Measurements from ENCODE around the gene SPEM3.

Gene SPEM3

DNA sequence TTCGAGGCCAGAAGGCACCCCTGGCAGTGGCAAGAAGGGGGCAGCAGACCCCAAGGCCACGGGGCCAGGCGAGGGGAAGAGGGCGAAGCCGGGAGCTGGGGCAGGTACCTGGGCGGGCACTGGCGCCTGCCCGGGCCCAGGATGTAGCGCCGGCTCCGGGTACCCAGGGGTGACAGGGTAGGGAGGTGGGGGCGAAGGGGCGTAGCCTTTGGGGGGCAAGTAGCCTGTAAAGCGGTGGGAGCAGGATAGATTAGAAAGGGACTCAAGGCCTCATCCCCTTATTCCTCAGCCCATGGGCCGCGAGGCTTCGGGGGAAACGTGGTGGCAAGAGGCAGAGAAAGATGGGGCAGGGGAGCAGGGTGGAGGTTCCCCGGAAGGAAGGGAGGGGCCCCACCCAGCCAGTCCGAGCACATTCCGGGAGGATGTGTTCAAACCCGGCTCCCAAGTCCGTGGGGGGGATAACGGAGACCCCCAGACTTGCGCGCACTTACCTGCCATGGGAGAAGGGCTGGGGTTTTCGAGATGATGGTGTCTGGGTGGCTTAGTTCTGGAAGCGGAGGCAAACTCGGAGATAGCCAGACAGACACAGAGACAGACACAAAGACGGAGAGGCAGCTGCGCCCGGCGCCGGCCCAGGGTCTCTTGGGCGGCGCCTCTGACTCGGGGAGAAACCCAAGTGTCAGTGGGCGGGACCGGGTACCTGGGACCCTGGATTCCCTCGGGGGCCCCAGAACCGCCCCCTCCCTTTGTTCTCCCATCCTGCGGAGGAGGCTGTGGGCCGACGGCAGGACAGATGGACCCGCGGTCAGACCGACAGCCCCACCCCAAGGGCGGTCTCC, 34.8 kb upstream of the SPEM3 start:
- peak overlapping the region; percentile 77 for H3K4me3 ChIP-seq (ENCODE audit: low read depth, low read length)
- TF ChIP-seq, protein P1, sequence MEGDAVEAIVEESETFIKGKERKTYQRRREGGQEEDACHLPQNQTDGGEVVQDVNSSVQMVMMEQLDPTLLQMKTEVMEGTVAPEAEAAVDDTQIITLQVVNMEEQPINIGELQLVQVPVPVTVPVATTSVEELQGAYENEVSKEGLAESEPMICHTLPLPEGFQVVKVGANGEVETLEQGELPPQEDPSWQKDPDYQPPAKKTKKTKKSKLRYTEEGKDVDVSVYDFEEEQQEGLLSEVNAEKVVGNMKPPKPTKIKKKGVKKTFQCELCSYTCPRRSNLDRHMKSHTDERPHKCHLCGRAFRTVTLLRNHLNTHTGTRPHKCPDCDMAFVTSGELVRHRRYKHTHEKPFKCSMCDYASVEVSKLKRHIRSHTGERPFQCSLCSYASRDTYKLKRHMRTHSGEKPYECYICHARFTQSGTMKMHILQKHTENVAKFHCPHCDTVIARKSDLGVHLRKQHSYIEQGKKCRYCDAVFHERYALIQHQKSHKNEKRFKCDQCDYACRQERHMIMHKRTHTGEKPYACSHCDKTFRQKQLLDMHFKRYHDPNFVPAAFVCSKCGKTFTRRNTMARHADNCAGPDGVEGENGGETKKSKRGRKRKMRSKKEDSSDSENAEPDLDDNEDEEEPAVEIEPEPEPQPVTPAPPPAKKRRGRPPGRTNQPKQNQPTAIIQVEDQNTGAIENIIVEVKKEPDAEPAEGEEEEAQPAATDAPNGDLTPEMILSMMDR (IDR thresholded peaks at IDR 0.05; ENCODE audit: low read depth, low read length, missing control alignments) = no peak
- DNase-seq (ENCODE audit: low read depth) = no peak

DNA sequence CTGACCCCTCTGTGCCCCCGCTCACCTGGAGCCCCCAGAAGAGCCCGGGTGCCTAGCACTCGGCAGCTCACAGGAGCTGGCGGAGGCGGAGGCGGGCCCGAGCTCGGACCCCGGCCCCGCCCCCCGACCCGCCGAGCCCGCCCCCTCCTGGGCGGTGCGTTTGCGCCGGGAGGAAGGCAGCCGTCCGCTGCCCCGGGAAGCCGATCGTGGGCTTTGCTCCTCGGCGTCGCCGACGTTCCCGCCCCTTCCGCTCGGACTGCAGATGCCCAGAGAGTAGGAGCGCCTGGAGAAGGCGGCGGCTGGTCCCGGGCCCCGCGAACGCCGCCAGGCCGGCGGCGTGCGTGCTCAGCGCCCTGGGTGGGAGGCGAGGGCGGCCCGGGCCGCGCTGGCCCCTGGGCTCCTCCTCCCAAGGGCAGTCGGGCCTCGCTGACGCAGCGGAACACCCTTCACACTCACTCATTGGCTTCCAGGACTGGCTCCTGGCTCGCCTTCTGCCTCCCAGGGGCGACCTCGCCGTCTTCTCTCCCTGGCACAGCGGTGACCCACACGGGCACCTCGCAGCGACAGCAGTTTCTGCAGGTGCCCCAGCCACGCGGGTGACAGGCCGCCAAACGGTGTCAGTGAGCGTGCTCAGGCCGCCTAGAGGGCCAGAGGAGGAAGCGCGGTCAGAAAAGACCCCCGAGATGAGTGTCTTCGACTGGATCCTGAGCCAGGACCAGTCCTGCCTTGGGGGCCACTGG, 34.0 kb upstream of the SPEM3 start, which contains the start of gene PLSCR3:
Gene PLSCR3, minus strand, starts transcription at position 74 of the 740 bp plus-strand sequence. CDS start 415 bp downstream, outside the sequence.
- peak; percentile 40 for DNase-seq (ENCODE audit: low read depth)
- TF ChIP-seq, protein P1 (IDR thresholded peaks at IDR 0.05; ENCODE audit: low read depth, low read length, missing control alignments) = peak; percentile 59
- H3K4me3 ChIP-seq (ENCODE audit: low read depth, low read length) = peak within 1 kb of the TSS; percentile 77

DNA sequence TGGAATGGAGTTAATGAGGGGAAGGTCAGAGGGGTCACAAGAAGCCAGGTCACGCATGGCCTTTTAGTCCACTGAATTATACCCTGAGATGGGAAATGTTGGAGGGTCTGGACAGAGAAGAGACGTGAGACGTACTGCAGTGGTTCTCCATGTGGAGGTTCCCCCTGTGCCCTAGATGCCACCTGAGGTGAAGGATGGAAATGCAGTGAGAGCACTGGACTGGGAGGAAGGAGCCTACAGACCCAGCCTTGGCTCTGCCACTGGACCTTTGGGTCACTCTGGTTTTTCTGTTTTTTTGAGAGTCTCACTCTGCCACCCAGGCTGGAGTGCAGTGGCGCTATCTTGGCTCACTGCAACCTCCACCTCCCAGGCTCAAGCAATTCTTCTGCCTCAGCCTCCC, 32.5 kb upstream of the SPEM3 start:
- TF ChIP-seq, protein P1 (IDR thresholded peaks at IDR 0.05; ENCODE audit: low read depth, low read length, missing control alignments) = no peak
- H3K4me3 ChIP-seq (ENCODE audit: low read depth, low read length) = no peak overlapping the region
- no peak for DNase-seq (ENCODE audit: low read depth)

DNA sequence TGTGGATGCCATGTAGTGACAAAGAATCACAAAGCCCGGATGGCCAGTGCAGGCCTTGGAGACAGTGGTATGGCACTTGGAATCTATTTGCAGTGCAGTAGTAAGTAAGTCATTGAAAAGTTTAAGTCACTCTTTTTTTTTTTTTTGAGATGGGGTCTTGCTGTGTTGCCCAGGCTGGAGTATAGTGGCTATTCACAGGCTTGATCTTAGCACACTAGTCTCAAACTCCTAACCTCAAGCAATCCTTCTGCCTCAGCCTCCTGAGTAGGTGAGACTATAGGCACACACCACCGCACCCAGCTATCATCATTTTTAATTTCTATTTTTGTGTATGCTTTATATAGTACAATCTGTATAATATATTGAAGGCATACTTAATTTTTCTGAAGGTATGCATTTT, 30.0 kb upstream of the SPEM3 start:
- H3K4me3 ChIP-seq (ENCODE audit: low read depth, low read length) = no peak overlapping the region
- DNase-seq (ENCODE audit: low read depth) = no peak
- TF ChIP-seq, protein P1 (IDR thresholded peaks at IDR 0.05; ENCODE audit: low read depth, low read length, missing control alignments) = no peak

DNA sequence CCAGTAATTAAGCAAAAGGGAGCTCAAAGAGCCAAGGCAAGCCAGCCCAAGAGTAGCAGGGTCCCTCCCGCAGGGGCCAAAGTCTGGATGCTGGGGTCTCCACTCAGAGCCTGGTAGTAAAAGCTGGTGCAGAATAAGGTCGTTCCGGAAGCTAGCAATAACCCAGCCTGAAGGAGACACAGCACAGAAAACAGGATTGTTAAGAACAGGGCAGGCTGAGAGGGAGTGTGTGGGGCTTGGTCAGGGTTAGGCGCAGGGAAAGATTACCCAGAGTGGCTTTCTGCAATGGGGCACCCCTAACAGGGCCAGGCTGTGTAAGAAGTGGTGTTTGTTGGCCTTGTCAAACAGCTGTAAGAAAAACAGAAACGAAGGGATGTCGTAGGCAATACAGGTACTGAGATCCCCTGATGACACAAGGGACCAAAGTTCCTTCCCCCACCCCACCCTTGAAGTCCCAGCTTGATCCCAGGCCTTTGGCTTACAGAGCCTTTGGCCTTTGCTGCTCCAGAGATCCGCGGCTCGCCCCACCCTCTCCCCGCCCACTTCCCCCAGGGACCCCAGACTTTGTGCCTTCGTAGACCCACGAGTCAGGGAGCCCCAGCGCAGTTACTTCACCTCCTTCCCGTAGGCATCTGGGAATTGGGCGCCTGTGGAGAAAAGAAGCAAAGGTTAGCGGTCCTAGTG, 25.5 kb upstream of the SPEM3 start:
- TF ChIP-seq, protein P1 (IDR thresholded peaks at IDR 0.05; ENCODE audit: low read depth, low read length, missing control alignments) = no peak
- DNase-seq (ENCODE audit: low read depth) = no peak
- H3K4me3 ChIP-seq (ENCODE audit: low read depth, low read length) = peak overlapping the region; percentile 92

DNA sequence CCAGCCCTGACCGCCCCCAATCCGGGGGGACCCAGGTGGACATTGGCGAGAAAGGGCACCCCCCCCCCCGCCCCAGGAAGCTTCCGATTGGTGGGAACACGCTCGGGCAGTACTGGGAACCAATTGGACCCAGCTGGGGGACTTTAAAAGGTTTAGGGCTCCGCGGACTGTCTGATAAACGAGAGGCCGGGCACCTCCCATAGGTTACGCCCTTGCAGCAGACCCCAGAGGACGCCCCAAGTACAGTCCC, 25.0 kb upstream of the SPEM3 start:
- peak overlapping the region; percentile 92 for H3K4me3 ChIP-seq (ENCODE audit: low read depth, low read length)
- DNase-seq (ENCODE audit: low read depth) = no peak
- TF ChIP-seq, protein P1 (IDR thresholded peaks at IDR 0.05; ENCODE audit: low read depth, low read length, missing control alignments) = no peak

All from GM12864 (cell line).